HG03060 (cell line): ENCODE data around the gene LY86.

Experiments used
- ATAC-seq: cut with Tn5 transposase; IDR thresholded peaks from one replicate; pipeline ENCODE4 v1.9.1; 2021; ENCODE audit warnings: low read depth, moderate number of reproducible peaks; ENCODE audit not compliant: unreplicated experiment

The LY86 gene

GRCh38 chr6:6696867-6697531, 108.5 kb downstream of the LY86 start:
- no peak for ATAC-seq

GRCh38 chr6:6697620-6698019, 109.1 kb downstream of the LY86 start:
- ATAC-seq = no peak

GRCh38 chr6:6699741-6700367, 111.3 kb downstream of the LY86 start:
- ATAC-seq = no peak

GRCh38 chr6:6700407-6701270, 112.1 kb downstream of the LY86 start:
- ATAC-seq = no peak

GRCh38 chr6:6701864-6702263, 113.3 kb downstream of the LY86 start:
- no peak for ATAC-seq

GRCh38 chr6:6703699-6704098, 115.2 kb downstream of the LY86 start:
- no peak for ATAC-seq
